KBM-7 (cell line): ENCODE measurements around the gene ARID5B.
A peak's percentile ranks its signal among the peaks of the same experiment; 100 is the strongest.
"Not testable (repeated sequence)": the region's sequence is repeated elsewhere in the genome, so short reads cannot be mapped to it uniquely, and the experiment has no call there.

Source experiments
- DNase-seq: peaks from one replicate; pipeline ENCODE4 v3.0.0-alpha.2; 2015
- in situ Hi-C: fragments of 300-500 bp; cut with MboI; formaldehyde crosslinking; loops from 2 replicates; pipeline ENCODE4 v1.14.3; 2020; ENCODE audit warnings: low sequenced_read_pairs, low pct_unique_long_range_greater_than_20kb, mixed read lengths

ARID5B gene

GRCh38 chr10:61900829-61901792 lies at the start of gene ARID5B:
Gene ARID5B (plus strand): TSS chr10:61901699. CDS start chr10:61901710, 11 bp downstream.
- DNase-seq: peak; percentile 66
- in situ Hi-C loops: no loop called here

- no peak for DNase-seq
- in situ Hi-C loops: no loop called here
These were observed 49.2 kb upstream of the ARID5B start for GRCh38 chr10:61852261-61852660.

GRCh38 chr10:61855771-61856170 lies 45.7 kb upstream of the ARID5B start:
- no peak for DNase-seq
- in situ Hi-C loops: no loop called here

GRCh38 chr10:61857746-61858145 lies 43.8 kb upstream of the ARID5B start:
- in situ Hi-C loops: no loop called here
- DNase-seq: no peak

- in situ Hi-C loops: no loop called here
- DNase-seq: no peak
These were observed 41.7 kb upstream of the ARID5B start for GRCh38 chr10:61859786-61860185.

- DNase-seq: no peak
- in situ Hi-C loops: no loop called here
These were observed 40.3 kb upstream of the ARID5B start for GRCh38 chr10:61860964-61861758.

- no peak for DNase-seq
- in situ Hi-C loops: no loop called here
These were observed 37.5 kb upstream of the ARID5B start for GRCh38 chr10:61863981-61864380.

- DNase-seq: no peak
- in situ Hi-C loops: no loop called here
These were observed 34.7 kb upstream of the ARID5B start for GRCh38 chr10:61866700-61867368.

GRCh38 chr10:61867374-61867773 lies 34.1 kb upstream of the ARID5B start:
- DNase-seq, in situ Hi-C loops: not testable (repeated sequence)

- in situ Hi-C loops, DNase-seq: not testable (repeated sequence)
These were observed 33.7 kb upstream of the ARID5B start for GRCh38 chr10:61867817-61868216.

GRCh38 chr10:61869041-61869675 lies 32.3 kb upstream of the ARID5B start:
- in situ Hi-C loops: no loop called here
- DNase-seq: no peak

GRCh38 chr10:61869774-61870525 lies 31.5 kb upstream of the ARID5B start:
- no peak for DNase-seq
- in situ Hi-C loops: no loop called here

- DNase-seq: no peak
- in situ Hi-C loops: no loop called here
These were observed 31.0 kb upstream of the ARID5B start for GRCh38 chr10:61870526-61870895.

GRCh38 chr10:61871487-61871886 lies 30.0 kb upstream of the ARID5B start:
- in situ Hi-C loops: no loop called here
- DNase-seq: peak; percentile 51

GRCh38 chr10:61877887-61878739 lies 23.4 kb upstream of the ARID5B start:
- DNase-seq: no peak
- in situ Hi-C loops: no loop called here

- in situ Hi-C loops: no loop called here
These were observed 22.8 kb upstream of the ARID5B start for GRCh38 chr10:61878740-61879068.

GRCh38 chr10:61882621-61883370 lies 18.7 kb upstream of the ARID5B start:
- no peak for DNase-seq
- in situ Hi-C loops: no loop called here

More at GRCh38 chr10:61878740-61879068, 22.8 kb upstream of the ARID5B start:
- DNase-seq: no peak
